ENCODE measurements around the gene ZNF516.

Gene ZNF516

DNA sequence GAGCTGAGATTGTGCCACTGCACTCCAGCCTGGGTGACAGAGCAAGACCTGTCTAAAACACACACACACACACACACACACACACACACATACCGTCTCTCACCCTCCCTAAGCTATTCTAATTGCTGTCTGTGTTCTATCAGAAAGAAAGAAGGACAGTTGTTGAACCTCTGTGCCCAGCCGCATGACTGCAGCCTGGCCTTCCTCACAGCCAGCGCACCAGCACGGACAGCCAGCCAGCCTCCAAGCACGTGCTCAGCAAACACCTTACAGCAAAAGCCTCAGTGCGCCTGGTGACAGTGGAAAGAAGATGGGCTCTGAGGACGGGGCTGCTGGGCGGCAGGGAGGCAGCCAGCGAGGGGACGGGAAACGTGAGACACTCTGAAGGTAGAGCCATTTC lies 58.0 kb downstream of the ZNF516 start:
- peaks cover 6% of the 10 kb centered on the region; the same call in 1 of the 2 replicates for H4K20me1 ChIP-seq (ENCODE audit: control insufficient read depth, insufficient read depth, low read depth, low read length)
- H3K79me2 ChIP-seq (ENCODE audit: control insufficient read depth, low read length), result peaks cover 91% of the 10 kb centered on the region

DNA sequence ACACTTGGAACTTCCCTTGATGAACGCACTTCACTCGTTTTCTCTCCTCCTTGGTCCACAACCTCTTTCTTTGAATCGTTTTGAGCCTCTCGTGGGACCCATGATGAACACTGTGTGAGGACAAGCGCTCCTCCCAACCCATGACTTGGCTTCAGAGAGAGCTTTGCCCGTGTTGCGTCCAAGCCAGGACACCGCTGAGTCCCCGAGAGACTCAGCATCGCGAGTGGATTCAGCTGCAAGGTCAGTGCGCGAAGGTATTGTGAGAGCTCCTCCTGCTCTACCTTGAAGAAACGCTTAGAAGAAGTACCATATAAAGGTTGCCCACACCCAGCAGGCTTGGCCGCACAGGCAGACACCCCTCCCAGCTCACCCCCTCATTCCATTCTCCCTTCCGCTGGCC lies 58.7 kb downstream of the ZNF516 start:
- Histone ChIP-seq H3K4me3 (ENCODE audit: low read length) (no peak overlapping the region), H3K79me2 (ENCODE audit: control insufficient read depth, low read length) (peaks cover 98% of the 10 kb centered on the region), H3K4me1 (ENCODE audit: control insufficient read depth, low read length) (peaks cover 4% of the 10 kb centered on the region), H3K27ac (ENCODE audit: low read depth, low read length) (no peak overlapping the region), H3K4me2 (ENCODE audit: low read length) (no peak overlapping the region), H3F3A (ENCODE audit: control insufficient read depth, insufficient read depth) (no peaks in the 10 kb centered on the region), H3K36me3 (ENCODE audit: control insufficient read depth, low read length) (peaks cover 34% of the 10 kb centered on the region), H4K20me1 (ENCODE audit: control insufficient read depth, insufficient read depth, low read depth, low read length) (peaks cover 6% of the 10 kb centered on the region), H3K9me3 (ENCODE audit: control insufficient read depth, insufficient read depth, low read length) (no peaks in the 10 kb centered on the region), H3K9me2 (replicated peaks; ENCODE audit: control insufficient read depth, low read length) (no peaks in the 10 kb centered on the region), H3K27me3 (ENCODE audit: control insufficient read depth, low read length) (no peaks in the 10 kb centered on the region)
- TF ChIP-seq, protein P1, sequence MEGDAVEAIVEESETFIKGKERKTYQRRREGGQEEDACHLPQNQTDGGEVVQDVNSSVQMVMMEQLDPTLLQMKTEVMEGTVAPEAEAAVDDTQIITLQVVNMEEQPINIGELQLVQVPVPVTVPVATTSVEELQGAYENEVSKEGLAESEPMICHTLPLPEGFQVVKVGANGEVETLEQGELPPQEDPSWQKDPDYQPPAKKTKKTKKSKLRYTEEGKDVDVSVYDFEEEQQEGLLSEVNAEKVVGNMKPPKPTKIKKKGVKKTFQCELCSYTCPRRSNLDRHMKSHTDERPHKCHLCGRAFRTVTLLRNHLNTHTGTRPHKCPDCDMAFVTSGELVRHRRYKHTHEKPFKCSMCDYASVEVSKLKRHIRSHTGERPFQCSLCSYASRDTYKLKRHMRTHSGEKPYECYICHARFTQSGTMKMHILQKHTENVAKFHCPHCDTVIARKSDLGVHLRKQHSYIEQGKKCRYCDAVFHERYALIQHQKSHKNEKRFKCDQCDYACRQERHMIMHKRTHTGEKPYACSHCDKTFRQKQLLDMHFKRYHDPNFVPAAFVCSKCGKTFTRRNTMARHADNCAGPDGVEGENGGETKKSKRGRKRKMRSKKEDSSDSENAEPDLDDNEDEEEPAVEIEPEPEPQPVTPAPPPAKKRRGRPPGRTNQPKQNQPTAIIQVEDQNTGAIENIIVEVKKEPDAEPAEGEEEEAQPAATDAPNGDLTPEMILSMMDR (IDR thresholded peaks at IDR 0.05; ENCODE audit: low read depth, low read length, poor library complexity, severe bottlenecking), result no peak
- TF ChIP-seq EZH2phosphoT487 (IDR thresholded peaks at IDR 0.05; ENCODE audit: borderline replicate concordance, low read length), result no peak

More for the DNA sequence above, 58.0 kb downstream of the ZNF516 start:
- Histone ChIP-seq H3K4me1 (ENCODE audit: control insufficient read depth, low read length) (no peaks in the 10 kb centered on the region), H3K4me2 (ENCODE audit: low read length) (no peak overlapping the region), H3K27ac (ENCODE audit: low read depth, low read length) (no peak overlapping the region), H3K4me3 (ENCODE audit: low read length) (no peak overlapping the region), H3F3A (ENCODE audit: control insufficient read depth, insufficient read depth) (no peaks in the 10 kb centered on the region), H3K36me3 (ENCODE audit: control insufficient read depth, low read length) (peaks cover 39% of the 10 kb centered on the region), H3K27me3 (ENCODE audit: control insufficient read depth, low read length) (no peaks in the 10 kb centered on the region), H3K9me2 (replicated peaks; ENCODE audit: control insufficient read depth, low read length) (no peaks in the 10 kb centered on the region), H3K9me3 (ENCODE audit: control insufficient read depth, insufficient read depth, low read length) (no peaks in the 10 kb centered on the region)
- TF ChIP-seq, protein P1 (IDR thresholded peaks at IDR 0.05; ENCODE audit: low read depth, low read length, poor library complexity, severe bottlenecking), result no peak
- TF ChIP-seq EZH2phosphoT487 (IDR thresholded peaks at IDR 0.05; ENCODE audit: borderline replicate concordance, low read length), result no peak

DNA sequence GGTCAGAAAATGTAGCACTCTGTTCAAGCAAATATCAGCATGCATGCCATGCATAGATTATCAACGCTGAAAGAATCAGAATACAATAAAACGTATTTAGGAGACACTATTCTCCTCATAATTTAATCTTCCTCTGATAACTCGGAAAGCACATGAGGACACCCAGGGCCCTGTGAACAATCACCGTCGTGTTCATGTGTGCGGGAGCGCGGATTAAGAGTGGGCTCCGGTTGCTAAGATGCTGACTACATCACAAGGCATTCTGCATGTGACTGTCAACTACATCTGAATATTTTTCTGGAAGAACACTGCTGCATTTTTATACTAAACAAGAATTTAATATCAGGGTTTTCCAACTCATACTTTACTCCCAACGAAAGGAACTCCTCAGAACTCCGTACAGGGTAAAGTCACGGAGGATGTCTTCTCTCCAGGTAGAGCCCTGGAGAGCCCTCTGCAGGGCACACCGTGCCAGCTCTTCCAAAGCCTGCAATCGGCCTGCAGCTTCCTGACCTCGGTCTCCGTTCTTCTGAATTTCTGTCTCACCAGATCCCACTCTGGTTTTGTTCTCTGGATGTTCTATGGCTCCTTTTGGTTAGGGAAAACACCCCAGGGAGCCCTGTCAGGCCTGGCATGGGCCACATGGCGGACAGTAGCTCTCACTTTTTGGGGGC lies 59.6 kb downstream of the ZNF516 start:
- Histone ChIP-seq H3K4me2 (ENCODE audit: low read length) (no peak overlapping the region), H3K36me3 (ENCODE audit: control insufficient read depth, low read length) (peaks cover 26% of the 10 kb centered on the region), H4K20me1 (ENCODE audit: control insufficient read depth, insufficient read depth, low read depth, low read length) (peaks cover 8% of the 10 kb centered on the region), H3K4me1 (ENCODE audit: control insufficient read depth, low read length) (peaks cover 11% of the 10 kb centered on the region), H3K9me3 (ENCODE audit: control insufficient read depth, insufficient read depth, low read length) (no peaks in the 10 kb centered on the region), H3K27me3 (ENCODE audit: control insufficient read depth, low read length) (no peaks in the 10 kb centered on the region), H3K27ac (ENCODE audit: low read depth, low read length) (no peak overlapping the region), H3K4me3 (ENCODE audit: low read length) (no peak overlapping the region), H3K79me2 (ENCODE audit: control insufficient read depth, low read length) (peaks cover 99% of the 10 kb centered on the region), H3F3A (ENCODE audit: control insufficient read depth, insufficient read depth) (no peaks in the 10 kb centered on the region), H3K9me2 (replicated peaks; ENCODE audit: control insufficient read depth, low read length) (no peaks in the 10 kb centered on the region)
- no peak for TF ChIP-seq EZH2phosphoT487 (IDR thresholded peaks at IDR 0.05; ENCODE audit: borderline replicate concordance, low read length)
- TF ChIP-seq, protein P1 (IDR thresholded peaks at IDR 0.05; ENCODE audit: low read depth, low read length, poor library complexity, severe bottlenecking), result no peak

Data from DOHH2 (cell line).